Eye (tissue), 1 donor: ENCODE data around the gene DARS1.
A peak's percentile ranks its signal among the peaks of the same experiment; 100 is the strongest.

Source experiments
- DNase-seq: peaks from one replicate; pipeline ENCODE4 v3.0.0-alpha.2; 2015

The DARS1 gene

GRCh38 chr2:136014411-136014810, 29.0 kb upstream of the DARS1 start:
- no peak for DNase-seq

GRCh38 chr2:136013955-136014354, 28.5 kb upstream of the DARS1 start:
- no peak for DNase-seq

GRCh38 chr2:136013136-136013685, 27.8 kb upstream of the DARS1 start:
- no peak for DNase-seq

GRCh38 chr2:136012315-136012714, 26.9 kb upstream of the DARS1 start:
- DNase-seq = no peak

GRCh38 chr2:136010126-136010525, 24.7 kb upstream of the DARS1 start:
- no peak for DNase-seq

GRCh38 chr2:136008205-136008865, 22.9 kb upstream of the DARS1 start:
- no peak for DNase-seq

GRCh38 chr2:136006658-136007057, 21.2 kb upstream of the DARS1 start:
- DNase-seq = no peak

GRCh38 chr2:136005462-136006196, 20.2 kb upstream of the DARS1 start:
- no peak for DNase-seq

GRCh38 chr2:136004965-136005364, 19.5 kb upstream of the DARS1 start:
- peak; percentile 28 for DNase-seq

- DNase-seq = no peak
These were observed 15.7 kb upstream of the DARS1 start for GRCh38 chr2:136001131-136001530.

- DNase-seq = no peak
These were observed 15.1 kb upstream of the DARS1 start for GRCh38 chr2:136000502-136000901.

GRCh38 chr2:135999899-136000298, 14.5 kb upstream of the DARS1 start:
- no peak for DNase-seq

- DNase-seq = no peak
These were observed 13.5 kb upstream of the DARS1 start for GRCh38 chr2:135998879-135999278.

GRCh38 chr2:135997380-135997779, 12.0 kb upstream of the DARS1 start:
- peak; percentile 89 for DNase-seq

GRCh38 chr2:135996304-135996703, 10.9 kb upstream of the DARS1 start:
- DNase-seq = no peak

- DNase-seq = no peak
These were observed 8.9 kb upstream of the DARS1 start for GRCh38 chr2:135994281-135994680.

GRCh38 chr2:135993421-135993820, 8.0 kb upstream of the DARS1 start:
- no peak for DNase-seq

GRCh38 chr2:135991861-135992260, 6.4 kb upstream of the DARS1 start:
- no peak for DNase-seq

- DNase-seq = no peak
These were observed 2.0 kb upstream of the DARS1 start for GRCh38 chr2:135987441-135987840.

- DNase-seq = no peak
These were observed 1.1 kb upstream of the DARS1 start for GRCh38 chr2:135986507-135986906.

GRCh38 chr2:135985826-135986393, 484 bp upstream of the DARS1 start:
- DNase-seq = no peak

- peak; percentile 30 for DNase-seq
These were observed 1.0 kb downstream of the DARS1 start for GRCh38 chr2:135984199-135985017.

GRCh38 chr2:135980434-135981079, 4.9 kb downstream of the DARS1 start:
- no peak for DNase-seq
